ENCODE results near the gene UBAP1L. TPM values are rescaled to one million over a fixed set of nuclear protein-coding genes. Genes with fewer than 3 reads are reported as not detected.
"Not testable (repeated sequence)": the region's sequence is repeated elsewhere in the genome, so short reads cannot be mapped to it uniquely, and the experiment has no call there.

The UBAP1L gene
- total RNA-seq, 2 experiments from 2014 or later, result 3.3 to 4.7 TPM

- Mint-ChIP-seq H3K4me1 (peaks cover 29% of the 10 kb centered on the region), H3K4me3 (no peak overlapping the region), H3K36me3 (no peaks in the 10 kb centered on the region), H3K27ac (no peak overlapping the region), H3K9me3 (ENCODE audit: low read depth) (no peaks in the 10 kb centered on the region), H3K27me3 (peaks cover 3% of the 10 kb centered on the region)
- CTCF ChIA-PET, result interaction anchor here (0.7 to 5.6 kb wide), 5 partner anchors 10 to 349 kb away, joined by 3 to 26 read pairs (median 5); no protein-coding TSS in a partner anchor
- ATAC-seq, result no peak
- no peak for DNase-seq
Measured at GRCh38 chr15:65052956-65053355, 62.0 kb downstream of the UBAP1L start.

DNA sequence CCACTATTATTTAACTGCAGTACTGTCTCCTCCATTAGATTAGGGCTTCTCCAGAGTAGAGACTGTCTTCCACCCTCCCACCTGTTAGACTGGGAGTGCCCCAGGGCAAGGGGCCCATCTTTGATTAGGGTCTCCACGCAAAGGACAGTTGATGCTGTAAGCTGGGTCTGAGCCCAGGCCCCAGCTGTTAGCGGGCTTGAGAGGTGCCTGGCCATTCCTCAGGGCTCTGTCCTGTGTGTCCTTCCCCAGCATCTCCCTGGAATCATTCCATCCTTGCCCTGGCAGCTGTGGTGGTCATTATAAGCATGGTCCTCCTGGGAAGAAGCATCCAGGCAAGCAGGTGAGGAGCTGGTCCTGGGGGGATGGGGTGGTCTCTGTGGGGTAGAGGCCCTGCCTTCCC, 63.7 kb downstream of the UBAP1L start:
- DNase-seq, result no peak
- H3K4me3 Mint-ChIP-seq, result no peak overlapping the region
- peaks cover 29% of the 10 kb centered on the region for H3K4me1 Mint-ChIP-seq
- H3K27me3 Mint-ChIP-seq, result peaks cover 3% of the 10 kb centered on the region
- H3K27ac Mint-ChIP-seq, result no peak overlapping the region
- H3K36me3 Mint-ChIP-seq, result no peaks in the 10 kb centered on the region
- no peaks in the 10 kb centered on the region for H3K9me3 Mint-ChIP-seq (ENCODE audit: low read depth)
- no peak for ATAC-seq
- CTCF ChIA-PET, result interaction anchor here (1.1 to 5.6 kb wide), 5 partner anchors 8 to 247 kb away, joined by 3 to 26 read pairs (median 6); no protein-coding TSS in a partner anchor

DNA sequence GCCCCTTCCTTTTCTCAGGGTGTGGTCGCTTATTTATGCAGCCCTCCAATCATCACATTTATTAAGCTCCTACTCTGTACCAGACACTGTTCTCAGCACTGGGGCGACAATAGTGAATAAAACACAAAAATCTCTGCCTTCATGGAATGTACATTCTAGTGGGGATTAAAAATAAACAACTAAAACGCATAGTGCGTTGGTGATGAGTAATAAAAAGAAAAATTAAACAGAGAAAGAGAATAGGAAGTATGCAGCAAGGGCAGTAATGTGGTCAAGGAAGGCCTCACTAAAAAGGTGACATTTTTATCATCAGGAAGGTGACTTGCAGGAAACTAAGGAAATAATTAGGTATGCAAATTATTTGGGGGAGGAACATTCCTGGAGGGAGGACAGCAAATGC, 64.7 kb downstream of the UBAP1L start:
- Mint-ChIP-seq H3K36me3 (no peaks in the 10 kb centered on the region), H3K4me3 (no peak overlapping the region), H3K9me3 (ENCODE audit: low read depth) (no peaks in the 10 kb centered on the region), H3K27ac (no peak overlapping the region), H3K4me1 (peaks cover 20% of the 10 kb centered on the region), H3K27me3 (peaks cover 3% of the 10 kb centered on the region)
- CTCF ChIA-PET, result interaction anchor here (0.7 to 1.5 kb wide), 3 partner anchors 16 to 248 kb away, joined by 3 to 6 read pairs (median 3); no protein-coding TSS in a partner anchor
- DNase-seq, result no peak
- no peak for ATAC-seq

DNA sequence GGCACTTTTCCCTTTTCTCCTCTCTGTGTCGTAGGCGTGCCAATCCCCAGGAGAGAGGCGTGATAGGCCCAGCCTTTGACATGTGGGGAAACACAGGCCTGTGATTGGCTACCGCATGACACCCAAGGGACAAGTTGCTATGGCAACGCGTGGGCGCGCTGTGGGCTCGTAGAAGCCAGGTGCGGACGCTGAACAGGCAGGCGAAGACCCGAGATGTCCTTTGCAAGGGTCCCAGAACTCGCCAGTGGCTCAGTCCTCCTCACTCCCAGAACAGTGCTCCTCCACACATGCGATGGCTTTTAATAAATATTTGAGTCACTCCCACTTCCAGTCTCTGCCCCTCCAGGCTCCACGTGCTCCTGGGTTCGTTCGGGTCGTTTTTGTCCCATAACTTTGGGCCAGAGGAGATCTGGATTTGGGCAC, 65.6 kb downstream of the UBAP1L start:
- peaks cover 17% of the 10 kb centered on the region for H3K4me1 Mint-ChIP-seq
- H3K27ac Mint-ChIP-seq, result no peak overlapping the region
- CTCF ChIA-PET, result interaction anchor here (1.5 kb wide), 1 partner anchor 15 kb away, joined by 6 read pairs; no protein-coding TSS in a partner anchor
- no peaks in the 10 kb centered on the region for H3K36me3 Mint-ChIP-seq
- no peak overlapping the region for H3K4me3 Mint-ChIP-seq
- peak; percentile 99 for ATAC-seq
- H3K9me3 Mint-ChIP-seq (ENCODE audit: low read depth), result no peaks in the 10 kb centered on the region
- peaks cover 3% of the 10 kb centered on the region for H3K27me3 Mint-ChIP-seq
- DNase-seq, result peak; percentile 90

DNA sequence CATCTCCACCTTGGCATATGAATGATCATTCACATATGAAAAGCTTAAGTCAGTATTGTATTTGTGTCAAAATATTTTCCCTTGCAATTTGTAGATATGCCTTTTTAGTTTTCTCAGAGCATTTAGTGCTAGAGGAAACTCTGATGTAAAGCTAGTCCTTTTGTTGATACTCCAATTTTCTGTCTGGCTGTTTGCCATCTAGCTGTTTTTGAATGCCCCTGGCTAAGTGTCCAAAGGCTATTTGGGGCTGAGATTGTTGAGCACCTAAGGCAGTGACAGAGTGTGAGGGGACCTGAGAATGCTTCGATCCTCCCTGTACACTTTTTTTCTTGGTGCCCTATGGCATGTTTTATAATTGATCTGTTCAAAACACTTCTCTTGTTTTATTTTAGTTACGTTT, 66.8 kb downstream of the UBAP1L start:
- no peak for DNase-seq
- Mint-ChIP-seq H3K4me3 (no peak overlapping the region), H3K36me3 (no peaks in the 10 kb centered on the region), H3K9me3 (ENCODE audit: low read depth) (no peaks in the 10 kb centered on the region), H3K4me1 (peaks cover 15% of the 10 kb centered on the region), H3K27ac (no peak overlapping the region), H3K27me3 (peaks cover 3% of the 10 kb centered on the region)
- no peak for ATAC-seq
- CTCF ChIA-PET, result interaction anchor here (1.0 kb wide), 1 partner anchor 38 kb away, joined by 3 read pairs; no protein-coding TSS in a partner anchor

DNA sequence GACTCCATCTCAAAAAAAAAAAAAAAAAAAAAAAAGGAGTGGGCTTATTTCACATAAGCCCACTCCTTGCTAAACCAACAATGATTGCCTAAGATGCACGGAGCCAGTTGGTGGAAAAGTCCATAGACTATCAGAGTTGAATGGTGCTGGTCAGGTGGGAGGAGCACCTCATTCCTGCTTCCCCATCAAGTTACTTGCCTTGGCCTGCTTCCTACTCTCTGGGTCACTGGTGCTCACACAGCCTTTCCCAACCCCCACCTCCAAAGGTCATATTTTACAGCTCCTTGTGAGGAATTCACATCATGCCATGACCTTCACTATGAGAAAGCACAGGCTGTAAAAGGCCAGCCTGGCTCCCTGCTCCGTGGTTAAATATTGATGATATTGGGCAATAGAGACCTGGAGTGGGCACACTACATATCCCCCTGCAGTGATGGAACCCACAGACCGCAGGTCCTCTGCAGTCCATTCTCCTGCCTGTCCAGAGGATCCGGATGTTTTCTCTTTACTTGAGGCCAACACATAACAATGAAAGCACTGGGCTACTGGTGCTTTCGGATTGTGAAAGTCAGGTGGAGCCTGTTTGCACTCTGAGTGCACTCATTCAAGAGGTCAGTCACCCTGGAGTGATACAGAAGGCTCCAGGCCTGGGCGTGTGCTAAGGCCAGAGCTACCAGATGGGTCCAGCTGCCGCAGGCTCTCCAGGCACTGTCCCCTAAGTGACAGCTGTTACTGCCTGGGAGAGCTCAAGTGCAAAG, 70.1 kb downstream of the UBAP1L start, which contains the start of gene SLC51B:
Gene SLC51B, plus strand, starts transcription at position 664 of the 758 bp plus-strand sequence. CDS start 4,618 bp downstream, outside the sequence.
- no peak within 1 kb of the TSS for H3K27ac Mint-ChIP-seq
- H3K4me3 Mint-ChIP-seq, result no peak within 1 kb of the TSS
- H3K9me3 Mint-ChIP-seq (ENCODE audit: low read depth), result no peaks in the 10 kb centered on the region
- no peak for ATAC-seq
- H3K36me3 Mint-ChIP-seq, result no peaks in the 10 kb centered on the region
- no peaks in the 10 kb centered on the region for H3K27me3 Mint-ChIP-seq
- H3K4me1 Mint-ChIP-seq, result peaks cover 9% of the 10 kb centered on the region
- CTCF ChIA-PET, result no interaction called here
- no peak for DNase-seq

DNA sequence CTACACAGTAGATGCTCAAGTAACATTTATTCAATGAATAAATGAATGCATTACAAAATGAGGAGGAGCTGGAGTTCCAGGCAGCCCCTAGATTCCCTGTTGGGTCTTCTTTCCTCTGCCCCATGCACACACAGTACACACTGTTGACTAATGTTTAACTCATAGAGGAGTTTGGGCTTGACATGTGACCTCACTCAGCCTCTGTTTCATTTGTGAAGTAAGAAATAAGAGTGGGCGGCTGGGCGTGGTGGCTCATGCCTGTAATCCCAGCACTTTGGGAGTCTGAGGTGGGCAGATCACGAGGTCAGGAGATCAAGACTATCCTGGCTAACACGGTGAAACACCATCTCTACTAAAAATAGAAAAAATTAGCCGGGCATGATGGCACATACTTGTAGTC, 70.8 kb downstream of the UBAP1L start:
- ATAC-seq; H3K4me1 Mint-ChIP-seq; H3K36me3 Mint-ChIP-seq; H3K27ac Mint-ChIP-seq; H3K4me3 Mint-ChIP-seq; DNase-seq; H3K9me3 Mint-ChIP-seq (ENCODE audit: low read depth); H3K27me3 Mint-ChIP-seq: not testable (repeated sequence)
- CTCF ChIA-PET, result interaction anchor here (2.2 kb wide), 1 partner anchor 9 kb away, joined by 18 read pairs; no protein-coding TSS in a partner anchor

GRCh38 chr15:65042776-65043327, 72.1 kb downstream of the UBAP1L start:
- CTCF ChIA-PET, result interaction anchor here (0.6 to 2.2 kb wide), 6 partner anchors 9 to 241 kb away, joined by 3 to 18 read pairs (median 4); no protein-coding TSS in a partner anchor
- ATAC-seq (no peak), DNase-seq (no peak)
- no peaks in the 10 kb centered on the region for H3K36me3 Mint-ChIP-seq
- H3K4me1 Mint-ChIP-seq, result no peaks in the 10 kb centered on the region
- no peaks in the 10 kb centered on the region for H3K9me3 Mint-ChIP-seq (ENCODE audit: low read depth)
- H3K4me3 Mint-ChIP-seq, result no peak overlapping the region
- no peak overlapping the region for H3K27ac Mint-ChIP-seq
- H3K27me3 Mint-ChIP-seq, result no peaks in the 10 kb centered on the region

Other genes with a start within 250 kb of the UBAP1L start
- gene ANKDD1A, start 203.3 kb downstream of the UBAP1L start, total RNA-seq, result 10 to 100 TPM; 13.4 to 24.4 TPM
- gene SPG21, start 125.3 kb downstream of the UBAP1L start, total RNA-seq, result 10 to 100 TPM; 56.0 to 60.4 TPM
- 10 to 100 TPM; 20.2 to 22.8 TPM for gene MTFMT, start 85.6 kb downstream of the UBAP1L start, total RNA-seq
- not detected for gene SLC51B, start 69.8 kb downstream of the UBAP1L start, total RNA-seq
- gene RASL12, start 47.2 kb downstream of the UBAP1L start, total RNA-seq, result not detected
- not detected for gene KBTBD13, start 38.5 kb downstream of the UBAP1L start, total RNA-seq
- gene PDCD7, start 18.6 kb upstream of the UBAP1L start, total RNA-seq, result 10 to 100 TPM; 40.0 to 40.2 TPM
- 10 to 100 TPM; 46.8 to 58.8 TPM for gene CLPX, start 70.1 kb upstream of the UBAP1L start, total RNA-seq
- under 1 TPM in 1 of 2 experiments, not detected in 1; 0.05 TPM for gene CILP, start 96.3 kb upstream of the UBAP1L start, total RNA-seq
- gene PARP16, start 171.7 kb upstream of the UBAP1L start, total RNA-seq, result 10 to 100 TPM; 11.7 to 19.7 TPM
- gene RNU5A-1, start 180.9 kb upstream of the UBAP1L start, total RNA-seq, result not detected
- 10 to 100 TPM in 1 of 2 experiments, not detected in 1; 15.8 TPM for gene RNU5B-1, start 189.5 kb upstream of the UBAP1L start, total RNA-seq

Data from activated CD8-positive, alpha-beta memory T cell treated with anti-CD3 and anti-CD28 coated beads, Interleukin-2, amount 10 ng/mL, durations not matched to agents 7 days and 5 days (primary cell).